IPS-18a (cell line): ENCODE measurements around the gene CD80.
A peak's percentile ranks its signal among the peaks of the same experiment; 100 is the strongest.
"Not testable (repeated sequence)": the region's sequence is repeated elsewhere in the genome, so short reads cannot be mapped to it uniquely, and the experiment has no call there.

Experiments
- H3K27ac ChIP-seq: one replicate; pipeline ENCODE4 v1.5.1; 2013; ENCODE audit warnings: low read length
- H3K27me3 ChIP-seq: one replicate; pipeline ENCODE4 v1.6.1; 2013; ENCODE audit warnings: mild to moderate bottlenecking, low read length; ENCODE audit not compliant: control insufficient read depth, insufficient read depth
- H3K36me3 ChIP-seq: one replicate; pipeline ENCODE4 v1.6.1; 2013; ENCODE audit warnings: low read depth, low read length; ENCODE audit not compliant: control insufficient read depth
- H3K4me1 ChIP-seq: one replicate; pipeline ENCODE4 v1.6.1; 2013; ENCODE audit warnings: low read depth, low read length; ENCODE audit not compliant: control insufficient read depth
- H3K4me3 ChIP-seq: one replicate; pipeline ENCODE4 v1.5.1; 2013; ENCODE audit warnings: low read length
- H3K9ac ChIP-seq: one replicate; pipeline ENCODE4 v1.6.1; 2013; ENCODE audit warnings: mild to moderate bottlenecking, low read length, moderate library complexity
- H3K9me3 ChIP-seq: one replicate; pipeline ENCODE4 v1.6.1; 2013; ENCODE audit warnings: low read depth, low read length; ENCODE audit not compliant: control insufficient read depth

CD80 gene

GRCh38 chr3:119579366-119580066 lies 20.1 kb upstream of the CD80 start, which contains the start of gene ADPRH:
ADPRH (plus strand) TSS chr3:119579492; CDS start chr3:119582170, 2,678 bp downstream.
- peaks cover 4% of the 10 kb centered on the region for H3K4me1 ChIP-seq
- H3K27ac ChIP-seq: no peak within 1 kb of the TSS
- no peaks in the 10 kb centered on the region for H3K36me3 ChIP-seq
- peaks cover 29% of the 10 kb centered on the region for H3K27me3 ChIP-seq
- H3K9ac ChIP-seq: peak within 1 kb of the TSS; percentile 89
- peak within 1 kb of the TSS; percentile 91 for H3K4me3 ChIP-seq
- H3K9me3 ChIP-seq: no peaks in the 10 kb centered on the region

- no peaks in the 10 kb centered on the region for H3K36me3 ChIP-seq
- H3K9me3 ChIP-seq: no peaks in the 10 kb centered on the region
- no peak overlapping the region for H3K27ac ChIP-seq
- no peak overlapping the region for H3K9ac ChIP-seq
- H3K4me1 ChIP-seq: peaks cover 4% of the 10 kb centered on the region
- no peak overlapping the region for H3K4me3 ChIP-seq
- H3K27me3 ChIP-seq: peaks cover 25% of the 10 kb centered on the region
Observed at GRCh38 chr3:119575507-119575906, 16.1 kb upstream of the CD80 start.

GRCh38 chr3:119571688-119572087 lies 12.3 kb upstream of the CD80 start:
- H3K27me3 ChIP-seq: no peaks in the 10 kb centered on the region
- no peak overlapping the region for H3K27ac ChIP-seq
- no peak overlapping the region for H3K9ac ChIP-seq
- no peak overlapping the region for H3K4me3 ChIP-seq
- H3K36me3 ChIP-seq: no peaks in the 10 kb centered on the region
- no peaks in the 10 kb centered on the region for H3K4me1 ChIP-seq
- no peaks in the 10 kb centered on the region for H3K9me3 ChIP-seq

- H3K4me1 ChIP-seq: no peaks in the 10 kb centered on the region
- H3K36me3 ChIP-seq: no peaks in the 10 kb centered on the region
- H3K9me3 ChIP-seq: no peaks in the 10 kb centered on the region
- no peak overlapping the region for H3K27ac ChIP-seq
- H3K4me3 ChIP-seq: no peak overlapping the region
- no peak overlapping the region for H3K9ac ChIP-seq
- no peaks in the 10 kb centered on the region for H3K27me3 ChIP-seq
Observed at GRCh38 chr3:119571230-119571629, 11.8 kb upstream of the CD80 start.

- H3K4me3 ChIP-seq: no peak overlapping the region
- H3K36me3 ChIP-seq: no peaks in the 10 kb centered on the region
- no peak overlapping the region for H3K9ac ChIP-seq
- H3K27me3 ChIP-seq: no peaks in the 10 kb centered on the region
- H3K27ac ChIP-seq: no peak overlapping the region
- no peaks in the 10 kb centered on the region for H3K4me1 ChIP-seq
- H3K9me3 ChIP-seq: no peaks in the 10 kb centered on the region
Observed at GRCh38 chr3:119570229-119570628, 10.8 kb upstream of the CD80 start.

- no peak overlapping the region for H3K4me3 ChIP-seq
- no peak overlapping the region for H3K9ac ChIP-seq
- no peaks in the 10 kb centered on the region for H3K27me3 ChIP-seq
- H3K27ac ChIP-seq: no peak overlapping the region
- no peaks in the 10 kb centered on the region for H3K36me3 ChIP-seq
- H3K4me1 ChIP-seq: no peaks in the 10 kb centered on the region
- no peaks in the 10 kb centered on the region for H3K9me3 ChIP-seq
Observed at GRCh38 chr3:119569156-119569555, 9.7 kb upstream of the CD80 start.

- H3K4me1 ChIP-seq: not testable (repeated sequence)
Observed at GRCh38 chr3:119563334-119563733, 3.9 kb upstream of the CD80 start.

GRCh38 chr3:119562307-119562961 lies 3.0 kb upstream of the CD80 start:
- no peaks in the 10 kb centered on the region for H3K27me3 ChIP-seq
- H3K36me3 ChIP-seq: no peaks in the 10 kb centered on the region
- no peak overlapping the region for H3K4me3 ChIP-seq
- no peaks in the 10 kb centered on the region for H3K4me1 ChIP-seq
- no peak overlapping the region for H3K27ac ChIP-seq
- H3K9ac ChIP-seq: no peak overlapping the region
- no peaks in the 10 kb centered on the region for H3K9me3 ChIP-seq

More at GRCh38 chr3:119563334-119563733, 3.9 kb upstream of the CD80 start:
- not testable (repeated sequence) for H3K4me3 ChIP-seq, H3K9ac ChIP-seq, H3K27ac ChIP-seq, H3K27me3 ChIP-seq, H3K36me3 ChIP-seq, H3K9me3 ChIP-seq

- Histone ChIP-seq H3K36me3 (no peaks in the 10 kb centered on the region), H3K27ac (no peak overlapping the region), H3K4me3 (no peak overlapping the region), H3K27me3 (no peaks in the 10 kb centered on the region), H3K9me3 (no peaks in the 10 kb centered on the region), H3K4me1 (no peaks in the 10 kb centered on the region), H3K9ac (no peak overlapping the region)
Observed at GRCh38 chr3:119560160-119560559, 746 bp upstream of the CD80 start.

GRCh38 chr3:119558626-119559317 lies 642 bp downstream of the CD80 start:
- Histone ChIP-seq H3K36me3 (no peaks in the 10 kb centered on the region), H3K27ac (no peak overlapping the region), H3K27me3 (no peaks in the 10 kb centered on the region), H3K9me3 (no peaks in the 10 kb centered on the region), H3K4me3 (no peak overlapping the region), H3K4me1 (no peaks in the 10 kb centered on the region), H3K9ac (no peak overlapping the region)

- Histone ChIP-seq H3K36me3 (no peaks in the 10 kb centered on the region), H3K27ac (no peak overlapping the region), H3K9ac (no peak overlapping the region), H3K27me3 (no peaks in the 10 kb centered on the region), H3K9me3 (no peaks in the 10 kb centered on the region), H3K4me3 (no peak overlapping the region), H3K4me1 (no peaks in the 10 kb centered on the region)
Observed at GRCh38 chr3:119557877-119558269, 1.5 kb downstream of the CD80 start.
